ENCODE results near the gene LY6G6D.

LY6G6D gene

GRCh38 chr6:31767096-31767645 is 52.0 kb downstream of the LY6G6D start:
- DNase-seq, result no peak
